ENCODE results near the gene PLCL2.

DNA sequence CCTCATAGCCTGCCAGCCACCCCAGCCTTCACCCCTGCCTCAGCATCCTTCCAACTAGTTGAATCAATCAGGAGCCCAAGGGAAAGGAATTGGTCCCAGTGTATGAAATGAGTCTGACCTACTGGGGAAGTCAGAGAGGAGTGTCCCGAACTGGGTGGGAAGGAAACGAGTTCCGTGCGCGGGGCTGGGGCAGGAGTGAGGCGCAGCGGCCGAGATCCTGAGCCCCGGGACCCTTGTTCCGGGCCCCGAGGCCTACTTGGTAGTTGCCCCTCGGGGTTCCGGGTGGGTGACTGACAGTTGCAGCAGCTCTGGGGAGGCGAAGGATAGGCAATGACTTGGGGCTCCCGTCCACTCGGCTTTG, 1.1 kb upstream of the PLCL2 start:
- TF ChIP-seq, protein P1, sequence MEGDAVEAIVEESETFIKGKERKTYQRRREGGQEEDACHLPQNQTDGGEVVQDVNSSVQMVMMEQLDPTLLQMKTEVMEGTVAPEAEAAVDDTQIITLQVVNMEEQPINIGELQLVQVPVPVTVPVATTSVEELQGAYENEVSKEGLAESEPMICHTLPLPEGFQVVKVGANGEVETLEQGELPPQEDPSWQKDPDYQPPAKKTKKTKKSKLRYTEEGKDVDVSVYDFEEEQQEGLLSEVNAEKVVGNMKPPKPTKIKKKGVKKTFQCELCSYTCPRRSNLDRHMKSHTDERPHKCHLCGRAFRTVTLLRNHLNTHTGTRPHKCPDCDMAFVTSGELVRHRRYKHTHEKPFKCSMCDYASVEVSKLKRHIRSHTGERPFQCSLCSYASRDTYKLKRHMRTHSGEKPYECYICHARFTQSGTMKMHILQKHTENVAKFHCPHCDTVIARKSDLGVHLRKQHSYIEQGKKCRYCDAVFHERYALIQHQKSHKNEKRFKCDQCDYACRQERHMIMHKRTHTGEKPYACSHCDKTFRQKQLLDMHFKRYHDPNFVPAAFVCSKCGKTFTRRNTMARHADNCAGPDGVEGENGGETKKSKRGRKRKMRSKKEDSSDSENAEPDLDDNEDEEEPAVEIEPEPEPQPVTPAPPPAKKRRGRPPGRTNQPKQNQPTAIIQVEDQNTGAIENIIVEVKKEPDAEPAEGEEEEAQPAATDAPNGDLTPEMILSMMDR (IDR thresholded peaks at IDR 0.05): no peak
- no peak for TF ChIP-seq POLR2A (IDR thresholded peaks at IDR 0.05)

Data from vagina (tissue), 2 donors.